ENCODE results near the gene MUC15.

DNA sequence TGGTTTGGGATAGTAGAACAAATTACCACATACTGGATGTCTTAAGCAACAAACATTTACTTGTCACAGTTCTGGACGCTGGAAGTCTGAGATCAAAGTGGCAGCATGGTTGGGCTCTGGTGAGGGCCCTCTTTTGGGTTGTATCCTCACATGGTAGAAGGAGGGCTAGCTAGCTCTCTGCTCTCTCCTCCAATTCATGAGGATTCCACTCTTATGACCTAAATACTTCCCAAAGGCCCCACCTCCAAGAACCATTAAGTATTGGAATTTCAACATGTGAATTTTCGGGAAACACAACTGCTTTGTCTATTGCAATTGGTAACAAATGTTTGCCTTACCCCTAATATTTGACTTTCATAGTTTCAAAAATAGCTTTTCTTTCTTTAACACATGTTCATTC is 52.6 kb downstream of the MUC15 start:
- TF ChIP-seq JUND (IDR thresholded peaks at IDR 0.05; ENCODE audit: low read length) (no peak), CREB1 (IDR thresholded peaks at IDR 0.05) (no peak), EZH2 (IDR thresholded peaks at IDR 0.05; ENCODE audit: low read depth, low read length, severe bottlenecking) (no peak)
- TF ChIP-seq, protein P1, sequence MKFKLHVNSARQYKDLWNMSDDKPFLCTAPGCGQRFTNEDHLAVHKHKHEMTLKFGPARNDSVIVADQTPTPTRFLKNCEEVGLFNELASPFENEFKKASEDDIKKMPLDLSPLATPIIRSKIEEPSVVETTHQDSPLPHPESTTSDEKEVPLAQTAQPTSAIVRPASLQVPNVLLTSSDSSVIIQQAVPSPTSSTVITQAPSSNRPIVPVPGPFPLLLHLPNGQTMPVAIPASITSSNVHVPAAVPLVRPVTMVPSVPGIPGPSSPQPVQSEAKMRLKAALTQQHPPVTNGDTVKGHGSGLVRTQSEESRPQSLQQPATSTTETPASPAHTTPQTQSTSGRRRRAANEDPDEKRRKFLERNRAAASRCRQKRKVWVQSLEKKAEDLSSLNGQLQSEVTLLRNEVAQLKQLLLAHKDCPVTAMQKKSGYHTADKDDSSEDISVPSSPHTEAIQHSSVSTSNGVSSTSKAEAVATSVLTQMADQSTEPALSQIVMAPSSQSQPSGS (IDR thresholded peaks at IDR 0.05; ENCODE audit: low read length), result no peak
